Left ventricle myocardium inferior (tissue), 1 donor: ENCODE measurements around the gene RAPGEF2. TPM values are rescaled to one million over a fixed set of nuclear protein-coding genes. Genes with fewer than 3 reads are reported as not detected.
"Not testable (repeated sequence)": the region's sequence is repeated elsewhere in the genome, so short reads cannot be mapped to it uniquely, and the experiment has no call there.

Experiments used
- DNase-seq: peaks from one replicate; pipeline ENCODE4 v3.0.0-alpha.2; 2020
- H3K27ac ChIP-seq: fragments of 200-600 bp; replicated peaks from 2 replicates; pipeline ENCODE4 v1.8.0; 2021
- H3K27me3 ChIP-seq: fragments of 200-600 bp; 2 replicates; pipeline ENCODE4 v1.8.0; 2021; ENCODE audit warnings: low read depth
- H3K36me3 ChIP-seq: fragments of 200-600 bp; 2 replicates; pipeline ENCODE4 v1.8.0; 2021
- H3K4me1 ChIP-seq: fragments of 200-600 bp; 2 replicates; pipeline ENCODE4 v1.8.0; 2021
- H3K4me3 ChIP-seq: fragments of 200-600 bp; 2 replicates; pipeline ENCODE4 v1.8.0; 2021; ENCODE audit warnings: mild to moderate bottlenecking, moderate library complexity
- H3K9me3 ChIP-seq: fragments of 200-600 bp; replicated peaks from 2 replicates; pipeline ENCODE4 v1.8.0; 2021
- CTCF ChIP-seq: fragments of 200-600 bp; IDR thresholded peaks from 2 replicates; pipeline ENCODE4 v1.8.0; 2021; ENCODE audit warnings: antibody characterized with exemption, mild to moderate bottlenecking, borderline replicate concordance
- intact Hi-C: fragments of 100-400 bp; cut with micrococcal nuclease; formaldehyde crosslinking; loops from one replicate; pipeline ENCODE4 v1.11.0; 2022
- total RNA-seq: library from RNA; stranded (reverse); fragmentation: NEBNext Ultra II Directional; extraction: Animal tissue kit (Norgen Biotek cat#: 25700); gene quantifications from one replicate; pipeline ENCODE4 v1.2.1, GENCODE V29; 2021
- donor health status: DM: no; HTN: yes; CAD: no; lungs with severe emphysema.

The RAPGEF2 gene
- total RNA-seq, 1 donor from 2014 or later: 51.5 TPM

DNA sequence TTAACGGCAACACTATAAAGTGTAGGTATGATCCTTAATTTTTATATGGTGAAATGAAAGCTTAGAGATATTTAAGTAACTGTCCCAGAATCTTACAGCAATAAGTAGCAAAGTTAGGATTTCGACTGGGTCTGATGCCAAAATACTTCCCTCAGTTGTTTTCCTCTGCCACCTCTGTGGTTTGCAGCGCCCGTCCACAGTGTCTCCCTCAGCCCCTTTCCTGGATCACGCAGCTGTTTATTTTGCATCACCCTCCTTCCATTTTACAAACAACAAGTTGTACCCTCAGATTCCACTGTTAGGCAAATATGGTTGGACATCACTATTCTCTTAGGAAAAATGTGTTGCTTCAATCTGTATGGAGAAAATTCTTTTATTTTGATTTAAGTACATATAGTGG is 56.1 kb downstream of the RAPGEF2 start:
- intact Hi-C loops: loop anchor here (10.0 kb wide), 1 partner anchor 54 kb away; the partner anchor contains the start of gene RAPGEF2
- no peak for DNase-seq
- H3K4me1 ChIP-seq: peaks cover 89% of the 10 kb centered on the region

GRCh38 chr4:159159611-159160010 is 56.7 kb downstream of the RAPGEF2 start:
- no peaks in the 10 kb centered on the region for H3K27me3 ChIP-seq
- peaks cover 88% of the 10 kb centered on the region for H3K4me1 ChIP-seq
- H3K4me3 ChIP-seq: no peak overlapping the region
- peak overlapping the region; percentile 14 for H3K27ac ChIP-seq
- no peak for TF ChIP-seq CTCF
- intact Hi-C loops: loop anchor here (10.0 kb wide), 1 partner anchor 55 kb away; the partner anchor contains the start of gene RAPGEF2
- DNase-seq: no peak
- H3K36me3 ChIP-seq: no peaks in the 10 kb centered on the region
- H3K9me3 ChIP-seq: no peaks in the 10 kb centered on the region

More for the DNA sequence above, 56.1 kb downstream of the RAPGEF2 start:
- no peaks in the 10 kb centered on the region for H3K27me3 ChIP-seq
- peak overlapping the region; percentile 6 for H3K27ac ChIP-seq
- no peaks in the 10 kb centered on the region for H3K9me3 ChIP-seq
- H3K4me3 ChIP-seq: no peak overlapping the region
- TF ChIP-seq CTCF: no peak
- no peaks in the 10 kb centered on the region for H3K36me3 ChIP-seq

DNA sequence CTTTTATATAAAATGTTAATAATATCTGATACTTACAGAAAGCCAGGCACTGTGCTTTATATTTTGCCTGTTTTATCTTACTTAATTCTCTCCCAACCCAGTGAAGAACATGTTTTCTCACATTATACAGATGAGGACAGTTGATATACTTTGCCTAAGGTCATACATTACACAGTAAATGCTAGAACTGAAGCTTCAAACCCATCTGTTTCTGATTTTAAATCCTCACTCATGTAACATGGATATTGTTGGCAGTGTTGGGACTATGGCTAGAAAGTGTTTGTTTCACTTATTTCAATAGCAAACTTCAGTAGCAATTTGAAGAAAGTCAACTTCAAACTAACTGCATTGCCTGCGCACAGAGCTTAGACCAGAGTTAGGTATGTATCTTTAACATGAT is 57.4 kb downstream of the RAPGEF2 start:
- DNase-seq: no peak
- intact Hi-C loops: no loop called here
- Histone ChIP-seq H3K36me3 (no peaks in the 10 kb centered on the region), H3K27me3 (no peaks in the 10 kb centered on the region), H3K4me3 (no peak overlapping the region), H3K4me1 (peaks cover 88% of the 10 kb centered on the region), H3K9me3 (no peaks in the 10 kb centered on the region), H3K27ac (peak overlapping the region; percentile 14)
- TF ChIP-seq CTCF: no peak

- intact Hi-C loops: not testable (repeated sequence)
These were observed 58.6 kb downstream of the RAPGEF2 start for GRCh38 chr4:159161436-159161835.

DNA sequence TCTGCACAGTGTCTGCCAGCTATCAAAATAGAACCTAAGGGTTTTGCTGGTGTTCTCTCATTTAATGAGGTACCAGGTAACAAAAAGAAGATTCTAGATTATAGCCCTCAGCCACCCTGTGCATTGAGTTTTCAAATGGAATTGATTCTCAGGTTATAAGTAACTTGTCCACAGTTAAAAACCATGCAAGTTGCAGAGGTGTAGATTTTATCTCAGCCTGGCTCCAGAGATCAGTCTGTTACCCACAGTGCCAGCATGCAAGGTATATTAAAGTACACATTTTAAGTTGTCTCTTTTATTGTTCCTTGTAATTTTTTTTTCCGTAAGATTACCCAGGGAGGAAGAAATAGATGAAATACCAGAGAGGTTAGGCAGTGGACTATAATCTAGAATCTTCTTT is 59.7 kb downstream of the RAPGEF2 start:
- Histone ChIP-seq H3K27ac (no peak overlapping the region), H3K27me3 (no peaks in the 10 kb centered on the region), H3K36me3 (no peaks in the 10 kb centered on the region), H3K9me3 (no peaks in the 10 kb centered on the region), H3K4me3 (no peak overlapping the region), H3K4me1 (peaks cover 88% of the 10 kb centered on the region)
- no peak for TF ChIP-seq CTCF
- intact Hi-C loops: no loop called here
- no peak for DNase-seq

More at GRCh38 chr4:159161436-159161835, 58.6 kb downstream of the RAPGEF2 start:
- H3K36me3 ChIP-seq, H3K4me3 ChIP-seq, H3K9me3 ChIP-seq, H3K27ac ChIP-seq, H3K27me3 ChIP-seq, DNase-seq: not testable (repeated sequence)
- peaks cover 88% of the 10 kb centered on the region for H3K4me1 ChIP-seq

DNA sequence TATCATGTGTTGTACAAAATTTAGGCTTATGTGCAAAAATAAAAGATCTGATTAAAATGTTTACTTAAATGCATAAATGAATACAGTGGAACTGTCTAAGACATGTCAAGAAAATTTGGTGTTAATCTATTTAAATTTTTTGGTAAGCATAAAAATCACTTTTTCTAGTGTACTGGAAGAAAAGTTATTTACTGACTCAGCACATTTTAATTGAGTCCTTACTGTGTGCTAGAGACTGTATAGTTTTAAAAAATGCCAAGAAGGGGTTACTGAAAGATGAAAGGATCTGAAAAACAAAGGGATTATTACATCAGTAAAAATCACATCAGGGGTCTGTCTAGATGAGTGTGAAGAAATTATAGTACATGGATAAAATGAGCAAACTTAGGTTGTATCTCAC is 60.6 kb downstream of the RAPGEF2 start:
- Histone ChIP-seq H3K36me3 (no peaks in the 10 kb centered on the region), H3K4me3 (no peak overlapping the region), H3K4me1 (peaks cover 84% of the 10 kb centered on the region), H3K27me3 (no peaks in the 10 kb centered on the region), H3K9me3 (no peaks in the 10 kb centered on the region), H3K27ac (no peak overlapping the region)
- intact Hi-C loops: no loop called here
- no peak for TF ChIP-seq CTCF
- no peak for DNase-seq
